Gastrocnemius medialis (tissue), 4 donors: ENCODE measurements around the gene PEMT. TPM values are rescaled to one million over a fixed set of nuclear protein-coding genes. Genes with fewer than 3 reads are reported as not detected.
A peak's percentile ranks its signal among the peaks of the same experiment; 100 is the strongest.

ENCODE experiments used
- ATAC-seq, 2 donors: fragments of 150-250 bp; one replicate each; pipeline ENCODE4 v1.9.1; 2016
- DNase-seq, 2 donors: peaks; one replicate each; pipeline ENCODE4 v3.0.0-alpha.2; 2019
- H3K27ac ChIP-seq, 4 donors: fragments of 200-600 bp; sonication (generic); 1 replicate in 1 of 4; 2 replicates in 3 of 4; pipeline ENCODE4 v1.5.1; 2016 to 2018; ENCODE audit warnings: mild to moderate bottlenecking in 2 of 4, moderate library complexity in 1 of 4
- H3K27me3 ChIP-seq, 3 donors: fragments of 200-600 bp; sonication (generic) in 2 of 3; 1 replicate in 1 of 3; 2 replicates in 2 of 3; pipeline versions ENCODE4 v1.5.1 to v1.6.0; 2016 to 2019; ENCODE audit warnings: mild to moderate bottlenecking in 1 of 3, moderate library complexity in 1 of 3
- H3K36me3 ChIP-seq, 2 donors: fragments of 200-600 bp; sonication (generic) in 1 of 2; one replicate each; pipeline ENCODE4 v1.5.1; 2017 to 2018
- H3K4me1 ChIP-seq, 2 donors: fragments of 200-600 bp; sonication (generic) in 1 of 2; one replicate each; pipeline ENCODE4 v1.5.1; 2016 to 2017; ENCODE audit warnings: mild to moderate bottlenecking in 2 of 2
- H3K4me3 ChIP-seq, 4 donors: fragments of 200-600 bp; sonication (generic) in 3 of 4; 1 replicate in 1 of 4; 2 replicates in 3 of 4; pipeline ENCODE4 v1.5.1; 2016 to 2019; ENCODE audit warnings: mild to moderate bottlenecking in 2 of 4
- H3K9me3 ChIP-seq, 3 donors: fragments of 200-600 bp; sonication (generic) in 2 of 3; 1 replicate in 1 of 3; 2 replicates in 2 of 3; pipeline ENCODE4 v1.5.1; 2016 to 2019
- POLR2A ChIP-seq, 2 donors: fragments of 450-650 bp; IDR thresholded peaks; one replicate each; pipeline ENCODE4 v1.6.1; 2017; ENCODE audit warnings: antibody characterized with exemption in 2 of 2, mild to moderate bottlenecking in 2 of 2, moderate library complexity in 2 of 2
- in situ Hi-C, 4 donors: fragments of 200-750 bp; cut with MboI; loops; one replicate each; pipeline versions ENCODE4 v1.15.0 to v1.8.0; 2017; ENCODE audit warnings: low sequenced_read_pairs in 4 of 4
- intact Hi-C: fragments of 100-400 bp; cut with DNase I; formaldehyde crosslinking; loops from one replicate; pipeline ENCODE4 v1.15.1; 2023; ENCODE audit warnings: low total_unique reads
- total RNA-seq, 4 donors: library from RNA; depleted of rRNA; stranded (reverse); fragments of >200 nt; gene quantifications; one replicate each; pipeline versions ENCODE4 v1.1.0 to v1.2.3, GENCODE V29; 2016
- TF ChIP-seq, protein P1 (sequence below), 5 experiments: fragments of 450-650 bp in 3 of 5; fragments of 200-600 bp in 2 of 5; sonication (generic) in 2 of 5; IDR thresholded peaks in 4 of 5; conservative IDR thresholded peaks in 1 of 5; 1 replicate in 4 of 5; 2 replicates in 1 of 5; pipeline ENCODE4 v1.5.1; 2016 to 2019; ENCODE audit warnings: antibody characterized with exemption in 5 of 5, mild to moderate bottlenecking in 3 of 5, moderate library complexity in 3 of 5

PEMT gene
- total RNA-seq, 4 donors from 2014 or later: 32.8 to 48.2 (median 34.2) TPM

DNA sequence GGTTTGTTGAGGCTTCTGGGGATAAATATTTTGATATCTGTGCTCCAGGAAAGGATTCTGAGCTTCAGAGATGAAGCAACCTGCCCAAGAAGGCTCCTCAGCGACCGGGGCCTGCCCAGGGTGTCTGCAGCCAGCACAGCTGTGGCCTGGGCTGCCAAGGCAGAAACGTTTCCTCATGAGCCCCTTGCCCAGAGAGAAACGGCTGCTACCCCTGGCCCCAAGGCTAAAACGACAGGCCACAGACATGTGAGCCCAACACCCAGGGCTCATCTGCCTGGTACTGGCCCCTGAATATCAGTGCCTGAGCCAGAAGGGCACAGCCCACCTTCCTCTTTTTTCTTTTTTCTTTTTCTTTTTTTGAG, 49.9 kb downstream of the PEMT start:
- Histone ChIP-seq H3K4me1 (peaks cover 21 to 34% of the 10 kb centered on the region in 2 donors), H3K27ac (no peak overlapping the region), H3K27me3 (no peaks in the 10 kb centered on the region), H3K9me3 (no peaks in the 10 kb centered on the region), H3K36me3 (no peaks in the 10 kb centered on the region), H3K4me3 (no peak overlapping the region)
- DNase-seq (no peak), ATAC-seq (no peak)
- in situ Hi-C loops (no loop called here), intact Hi-C loops (no loop called here)
- TF ChIP-seq POLR2A (IDR thresholded peaks at IDR 0.05): no peak
- TF ChIP-seq, protein P1, sequence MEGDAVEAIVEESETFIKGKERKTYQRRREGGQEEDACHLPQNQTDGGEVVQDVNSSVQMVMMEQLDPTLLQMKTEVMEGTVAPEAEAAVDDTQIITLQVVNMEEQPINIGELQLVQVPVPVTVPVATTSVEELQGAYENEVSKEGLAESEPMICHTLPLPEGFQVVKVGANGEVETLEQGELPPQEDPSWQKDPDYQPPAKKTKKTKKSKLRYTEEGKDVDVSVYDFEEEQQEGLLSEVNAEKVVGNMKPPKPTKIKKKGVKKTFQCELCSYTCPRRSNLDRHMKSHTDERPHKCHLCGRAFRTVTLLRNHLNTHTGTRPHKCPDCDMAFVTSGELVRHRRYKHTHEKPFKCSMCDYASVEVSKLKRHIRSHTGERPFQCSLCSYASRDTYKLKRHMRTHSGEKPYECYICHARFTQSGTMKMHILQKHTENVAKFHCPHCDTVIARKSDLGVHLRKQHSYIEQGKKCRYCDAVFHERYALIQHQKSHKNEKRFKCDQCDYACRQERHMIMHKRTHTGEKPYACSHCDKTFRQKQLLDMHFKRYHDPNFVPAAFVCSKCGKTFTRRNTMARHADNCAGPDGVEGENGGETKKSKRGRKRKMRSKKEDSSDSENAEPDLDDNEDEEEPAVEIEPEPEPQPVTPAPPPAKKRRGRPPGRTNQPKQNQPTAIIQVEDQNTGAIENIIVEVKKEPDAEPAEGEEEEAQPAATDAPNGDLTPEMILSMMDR (IDR thresholded peaks at IDR 0.05 in 4 of 5, conservative IDR thresholded peaks at IDR 0.05 in 1 of 5): no peak

DNA sequence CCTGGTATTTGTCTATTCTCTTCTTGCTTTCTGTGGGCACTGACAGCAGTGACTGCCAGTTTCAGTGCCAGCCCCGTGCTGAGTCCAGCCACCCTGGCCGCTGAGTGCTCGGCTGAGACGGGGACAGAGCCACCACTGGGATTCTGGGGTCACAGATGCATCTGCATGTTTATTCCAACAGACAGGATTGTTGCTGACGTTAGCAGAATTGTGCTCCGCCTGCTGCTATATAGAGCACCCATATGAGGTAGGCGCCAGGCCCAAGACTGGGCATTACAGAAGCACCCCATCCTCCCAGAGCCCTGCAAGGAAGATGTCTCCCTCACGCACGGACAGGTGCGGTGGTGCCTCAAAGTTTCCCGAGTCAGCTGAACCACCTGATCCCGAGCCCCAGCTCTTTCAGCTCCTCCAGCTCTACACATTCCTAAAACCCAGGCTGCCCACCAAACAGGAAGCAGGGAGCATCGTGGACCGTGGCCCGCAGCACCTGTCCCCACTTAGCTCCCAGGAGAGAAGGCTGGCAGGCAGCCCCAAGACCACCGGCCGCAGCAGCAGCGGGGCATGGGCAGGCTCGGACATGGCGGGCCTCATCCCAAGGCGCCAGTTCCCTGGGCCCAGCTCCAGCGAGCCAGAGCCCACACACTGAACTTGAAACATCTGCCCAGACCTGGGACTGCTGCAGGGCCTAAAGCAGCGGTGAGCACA, 50.4 kb downstream of the PEMT start:
- DNase-seq (no peak), ATAC-seq (no peak)
- no peaks in the 10 kb centered on the region for H3K9me3 ChIP-seq
- no peak overlapping the region for H3K4me3 ChIP-seq
- intact Hi-C loops (no loop called here), in situ Hi-C loops (no loop called here)
- H3K27ac ChIP-seq: no peak overlapping the region
- H3K4me1 ChIP-seq: peaks cover 26 to 39% of the 10 kb centered on the region in 2 donors
- no peaks in the 10 kb centered on the region for H3K36me3 ChIP-seq
- TF ChIP-seq POLR2A (IDR thresholded peaks at IDR 0.05): no peak
- TF ChIP-seq, protein P1 (IDR thresholded peaks at IDR 0.05 in 4 of 5, conservative IDR thresholded peaks at IDR 0.05 in 1 of 5): no peak
- no peaks in the 10 kb centered on the region for H3K27me3 ChIP-seq

DNA sequence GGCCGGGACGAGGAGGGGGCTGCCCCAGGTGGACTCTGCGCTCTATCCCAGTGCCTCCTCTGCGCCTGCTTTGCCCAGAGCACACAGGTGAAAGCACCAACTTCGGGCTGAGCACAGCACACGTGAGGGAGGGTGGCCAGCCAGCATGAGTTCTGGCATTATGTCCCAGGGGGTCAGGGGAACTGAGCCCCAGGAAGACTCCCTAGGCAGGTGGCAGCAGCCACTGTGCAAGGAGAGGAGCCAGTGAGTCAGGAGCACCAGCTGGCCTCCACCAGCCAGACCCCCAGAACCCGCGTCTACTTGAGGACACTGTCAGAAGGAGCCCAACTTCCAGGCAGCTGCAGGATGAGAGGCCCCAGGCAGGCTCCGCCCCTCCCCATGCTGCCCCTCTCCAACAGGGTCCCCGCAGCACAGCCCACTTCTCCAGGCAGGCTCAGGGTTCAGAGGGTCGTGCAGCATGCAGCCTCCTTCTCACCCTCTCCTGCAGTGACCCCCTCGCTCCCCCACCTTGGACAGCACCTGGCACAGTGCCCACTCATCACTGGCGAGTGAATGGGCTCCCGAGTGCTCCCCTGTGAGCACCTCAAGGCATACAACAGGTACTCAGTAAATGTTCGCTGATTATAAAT, 51.1 kb downstream of the PEMT start:
- in situ Hi-C loops: no loop called here
- intact Hi-C loops: no loop called here
- DNase-seq: no peak
- no peak for TF ChIP-seq POLR2A (IDR thresholded peaks at IDR 0.05)
- TF ChIP-seq, protein P1 (IDR thresholded peaks at IDR 0.05 in 4 of 5, conservative IDR thresholded peaks at IDR 0.05 in 1 of 5): no peak
- Histone ChIP-seq H3K27me3 (no peaks in the 10 kb centered on the region), H3K4me3 (no peak overlapping the region), H3K4me1 (peaks cover 31 to 45% of the 10 kb centered on the region in 2 donors), H3K9me3 (no peaks in the 10 kb centered on the region), H3K36me3 (no peaks in the 10 kb centered on the region), H3K27ac (no peak overlapping the region)
- ATAC-seq: no peak

DNA sequence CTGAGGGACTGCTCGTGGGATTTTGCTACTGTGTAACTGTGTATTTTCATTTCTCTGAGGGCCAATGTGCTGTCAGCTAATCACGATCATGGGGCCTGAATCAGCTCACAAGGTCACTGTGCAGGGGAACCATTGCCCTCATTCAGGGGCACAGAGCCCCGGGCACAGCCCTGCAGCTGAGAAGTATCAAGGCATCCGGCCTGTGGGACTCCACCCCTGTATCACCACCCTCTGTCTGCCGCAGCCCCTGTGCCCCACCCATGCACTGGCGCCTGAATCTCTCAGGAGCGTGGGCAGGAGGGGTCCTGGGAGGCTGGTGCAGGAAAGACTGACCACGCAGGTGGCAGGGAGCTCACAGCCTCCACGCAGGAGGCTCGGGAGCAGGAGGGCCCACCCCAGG, 51.9 kb downstream of the PEMT start:
- DNase-seq: no peak
- Histone ChIP-seq H3K27ac (peak overlapping the region in 2 of 4 donors; percentile 62 to 87), H3K4me3 (no peak overlapping the region), H3K9me3 (no peaks in the 10 kb centered on the region), H3K4me1 (peaks cover 35 to 51% of the 10 kb centered on the region in 2 donors), H3K27me3 (no peaks in the 10 kb centered on the region), H3K36me3 (no peaks in the 10 kb centered on the region)
- no peak for ATAC-seq
- TF ChIP-seq, protein P1 (IDR thresholded peaks at IDR 0.05 in 4 of 5, conservative IDR thresholded peaks at IDR 0.05 in 1 of 5): no peak
- TF ChIP-seq POLR2A (IDR thresholded peaks at IDR 0.05): no peak
- in situ Hi-C loops: no loop called here
- intact Hi-C loops: no loop called here
